Pericardium fibroblast (primary cell): ENCODE measurements around the gene STAG3. TPM values are rescaled to one million over a fixed set of nuclear protein-coding genes. Genes with fewer than 3 reads are reported as not detected.

Source experiments
- total RNA-seq: library from RNA; depleted of rRNA; stranded (reverse); fragments of >200 nt; gene quantifications from 2 replicates; pipeline ENCODE4 v1.2.3, GENCODE V29; 2015

The STAG3 gene, protein sequence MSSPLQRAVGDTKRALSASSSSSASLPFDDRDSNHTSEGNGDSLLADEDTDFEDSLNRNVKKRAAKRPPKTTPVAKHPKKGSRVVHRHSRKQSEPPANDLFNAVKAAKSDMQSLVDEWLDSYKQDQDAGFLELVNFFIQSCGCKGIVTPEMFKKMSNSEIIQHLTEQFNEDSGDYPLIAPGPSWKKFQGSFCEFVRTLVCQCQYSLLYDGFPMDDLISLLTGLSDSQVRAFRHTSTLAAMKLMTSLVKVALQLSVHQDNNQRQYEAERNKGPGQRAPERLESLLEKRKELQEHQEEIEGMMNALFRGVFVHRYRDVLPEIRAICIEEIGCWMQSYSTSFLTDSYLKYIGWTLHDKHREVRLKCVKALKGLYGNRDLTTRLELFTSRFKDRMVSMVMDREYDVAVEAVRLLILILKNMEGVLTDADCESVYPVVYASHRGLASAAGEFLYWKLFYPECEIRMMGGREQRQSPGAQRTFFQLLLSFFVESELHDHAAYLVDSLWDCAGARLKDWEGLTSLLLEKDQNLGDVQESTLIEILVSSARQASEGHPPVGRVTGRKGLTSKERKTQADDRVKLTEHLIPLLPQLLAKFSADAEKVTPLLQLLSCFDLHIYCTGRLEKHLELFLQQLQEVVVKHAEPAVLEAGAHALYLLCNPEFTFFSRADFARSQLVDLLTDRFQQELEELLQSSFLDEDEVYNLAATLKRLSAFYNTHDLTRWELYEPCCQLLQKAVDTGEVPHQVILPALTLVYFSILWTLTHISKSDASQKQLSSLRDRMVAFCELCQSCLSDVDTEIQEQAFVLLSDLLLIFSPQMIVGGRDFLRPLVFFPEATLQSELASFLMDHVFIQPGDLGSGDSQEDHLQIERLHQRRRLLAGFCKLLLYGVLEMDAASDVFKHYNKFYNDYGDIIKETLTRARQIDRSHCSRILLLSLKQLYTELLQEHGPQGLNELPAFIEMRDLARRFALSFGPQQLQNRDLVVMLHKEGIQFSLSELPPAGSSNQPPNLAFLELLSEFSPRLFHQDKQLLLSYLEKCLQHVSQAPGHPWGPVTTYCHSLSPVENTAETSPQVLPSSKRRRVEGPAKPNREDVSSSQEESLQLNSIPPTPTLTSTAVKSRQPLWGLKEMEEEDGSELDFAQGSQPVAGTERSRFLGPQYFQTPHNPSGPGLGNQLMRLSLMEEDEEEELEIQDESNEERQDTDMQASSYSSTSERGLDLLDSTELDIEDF
- total RNA-seq = 0.17 and 0.23 TPM in 2 replicates

GRCh38 chr7:100177045-100178001 lies at the start of gene STAG3, which contains the start of gene GPC2:
Gene STAG3 (plus strand): TSS chr7:100177918. CDS start chr7:100180557, 2,639 bp downstream.
Gene GPC2 (minus strand): TSS chr7:100177381. CDS start chr7:100177199, 182 bp downstream.

GRCh38 chr7:100148559-100149328 lies 29.0 kb upstream of the STAG3 start, which contains the start of gene LAMTOR4:
Gene LAMTOR4 (plus strand): TSS chr7:100148918. CDS start chr7:100148973, 55 bp downstream.

DNA sequence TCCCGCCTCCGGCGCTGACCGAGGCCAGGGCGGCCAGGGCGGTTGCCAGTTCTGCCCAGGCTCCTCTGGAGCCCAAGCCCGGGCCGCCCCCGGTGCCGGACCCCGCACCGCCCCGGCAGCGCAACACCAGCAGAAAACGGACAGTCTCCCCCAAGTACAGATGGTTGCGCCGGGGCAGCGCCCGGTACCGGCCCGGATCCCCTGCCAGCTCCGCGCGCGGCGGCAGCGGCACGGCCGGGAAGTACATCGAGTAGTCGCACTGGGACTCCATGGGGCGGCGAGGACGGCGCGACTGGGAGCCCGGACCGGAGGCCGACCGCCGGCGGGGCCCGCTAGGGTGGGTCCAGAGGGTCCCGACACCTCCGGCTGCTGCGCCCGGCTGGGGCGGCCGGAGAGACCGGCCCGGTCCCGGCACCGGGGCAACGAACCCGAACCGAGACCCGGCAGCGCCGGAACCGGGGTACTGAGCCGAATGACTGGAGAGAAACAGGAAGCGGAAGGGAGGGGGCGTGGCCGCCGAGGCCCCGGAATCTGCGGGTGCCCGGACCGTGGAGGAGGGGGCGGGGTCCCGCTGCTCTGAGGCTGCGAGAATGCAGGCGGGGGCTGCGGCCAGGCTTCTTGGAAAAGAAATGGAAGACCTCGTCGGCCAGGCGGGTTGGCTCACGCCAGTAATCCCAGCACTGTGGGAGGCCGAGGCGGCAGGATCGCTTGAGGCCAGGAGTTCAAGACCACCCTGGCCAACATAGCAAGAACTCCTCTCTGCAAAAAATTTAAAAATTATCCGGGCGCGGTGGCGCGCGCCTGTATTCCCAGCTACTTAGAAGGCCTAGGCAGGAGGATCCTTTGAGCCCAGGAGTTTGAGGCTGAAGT lies 19.3 kb upstream of the STAG3 start, which contains the start of gene TRAPPC14:
TRAPPC14 (minus strand) TSS at position 495 of the 870 bp plus-strand sequence; CDS start at position 271, 224 bp downstream.

DNA sequence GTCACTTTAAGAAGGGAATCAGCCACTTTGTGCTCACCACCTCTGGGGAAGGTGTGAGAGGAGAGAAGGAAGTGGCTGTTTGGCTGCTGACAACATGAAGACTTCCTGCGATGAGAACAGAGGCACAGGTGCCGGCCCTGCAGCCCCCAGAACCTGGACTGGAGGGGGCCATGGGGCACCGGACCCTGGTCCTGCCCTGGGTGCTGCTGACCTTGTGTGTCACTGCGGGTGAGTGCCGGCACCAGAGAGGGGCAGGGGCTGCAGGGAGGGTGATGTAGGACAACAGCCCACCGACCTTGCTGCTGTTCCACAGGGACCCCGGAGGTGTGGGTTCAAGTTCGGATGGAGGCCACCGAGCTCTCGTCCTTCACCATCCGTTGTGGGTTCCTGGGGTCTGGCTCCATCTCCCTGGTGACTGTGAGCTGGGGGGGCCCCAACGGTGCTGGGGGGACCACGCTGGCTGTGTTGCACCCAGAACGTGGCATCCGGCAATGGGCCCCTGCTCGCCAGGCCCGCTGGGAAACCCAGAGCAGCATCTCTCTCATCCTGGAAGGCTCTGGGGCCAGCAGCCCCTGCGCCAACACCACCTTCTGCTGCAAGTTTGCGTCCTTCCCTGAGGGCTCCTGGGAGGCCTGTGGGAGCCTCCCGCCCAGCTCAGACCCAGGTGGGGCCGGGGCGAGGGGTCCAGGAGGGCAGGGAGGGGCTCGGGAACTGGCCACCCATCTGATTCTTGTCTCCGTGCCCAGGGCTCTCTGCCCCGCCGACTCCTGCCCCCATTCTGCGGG lies 42.3 kb downstream of the STAG3 start, which contains the start of gene PVRIG:
PVRIG (plus strand) TSS at position 149 of the 785 bp plus-strand sequence; CDS start at position 171, 22 bp downstream.

Other genes starting within 250 kb of the STAG3 start
- gene GJC3, start 248.3 kb upstream of the STAG3 start, total RNA-seq = not detected in 2 replicates
- gene AZGP1, start 201.9 kb upstream of the STAG3 start, total RNA-seq = 0.09 and 4.1 TPM in 2 replicates
- gene ZKSCAN1, start 162.3 kb upstream of the STAG3 start, total RNA-seq = 16.1 and 22.1 TPM in 2 replicates
- gene ZSCAN21, start 128.1 kb upstream of the STAG3 start, total RNA-seq = 11.3 and 19.2 TPM in 2 replicates
- gene ZNF3, start 96.2 kb upstream of the STAG3 start, total RNA-seq = 12.5 and 12.9 TPM in 2 replicates
- 55.5 and 58.3 TPM in 2 replicates for gene COPS6, start 88.9 kb upstream of the STAG3 start, total RNA-seq
- 14.5 and 19.7 TPM in 2 replicates for gene MCM7, start 76.5 kb upstream of the STAG3 start, total RNA-seq
- 17.5 and 18.7 TPM in 2 replicates for gene AP4M1, start 76.3 kb upstream of the STAG3 start, total RNA-seq
- gene TAF6, start 58.6 kb upstream of the STAG3 start, total RNA-seq = 40.3 and 63.7 TPM in 2 replicates
- 25.0 and 28.7 TPM in 2 replicates for gene CNPY4, start 58.3 kb upstream of the STAG3 start, total RNA-seq
- 3.1 and 3.2 TPM in 2 replicates for gene MBLAC1, start 51.0 kb upstream of the STAG3 start, total RNA-seq
- gene LAMTOR4, start 29.0 kb upstream of the STAG3 start, total RNA-seq = 143 and 196 TPM in 2 replicates
- gene TRAPPC14, start 19.2 kb upstream of the STAG3 start, total RNA-seq = 4.2 and 10.3 TPM in 2 replicates
- 2.0 and 4.5 TPM in 2 replicates for gene GAL3ST4, start 9.3 kb upstream of the STAG3 start, total RNA-seq
- 0.23 and 5.0 TPM in 2 replicates for gene GPC2, start 537 bp upstream of the STAG3 start, total RNA-seq
- gene PVRIG, start 42.0 kb downstream of the STAG3 start, total RNA-seq = not detected in 2 replicates
- gene SPDYE3, start 129.8 kb downstream of the STAG3 start, total RNA-seq = not detected in 2 replicates
- 6.8 and 12.7 TPM in 2 replicates for gene PILRB, start 180.2 kb downstream of the STAG3 start, total RNA-seq
- 2.2 and 5.6 TPM in 2 replicates for gene PILRA, start 195.6 kb downstream of the STAG3 start, total RNA-seq